IPS-NIHi7 (cell line): ENCODE results near the gene TNS3.

Experiments used
- DNase-seq: peaks from one replicate; pipeline ENCODE4 v3.0.0; 2012; ENCODE audit warnings: mixed read lengths; ENCODE audit errors: extremely low spot score

The TNS3 gene

DNA sequence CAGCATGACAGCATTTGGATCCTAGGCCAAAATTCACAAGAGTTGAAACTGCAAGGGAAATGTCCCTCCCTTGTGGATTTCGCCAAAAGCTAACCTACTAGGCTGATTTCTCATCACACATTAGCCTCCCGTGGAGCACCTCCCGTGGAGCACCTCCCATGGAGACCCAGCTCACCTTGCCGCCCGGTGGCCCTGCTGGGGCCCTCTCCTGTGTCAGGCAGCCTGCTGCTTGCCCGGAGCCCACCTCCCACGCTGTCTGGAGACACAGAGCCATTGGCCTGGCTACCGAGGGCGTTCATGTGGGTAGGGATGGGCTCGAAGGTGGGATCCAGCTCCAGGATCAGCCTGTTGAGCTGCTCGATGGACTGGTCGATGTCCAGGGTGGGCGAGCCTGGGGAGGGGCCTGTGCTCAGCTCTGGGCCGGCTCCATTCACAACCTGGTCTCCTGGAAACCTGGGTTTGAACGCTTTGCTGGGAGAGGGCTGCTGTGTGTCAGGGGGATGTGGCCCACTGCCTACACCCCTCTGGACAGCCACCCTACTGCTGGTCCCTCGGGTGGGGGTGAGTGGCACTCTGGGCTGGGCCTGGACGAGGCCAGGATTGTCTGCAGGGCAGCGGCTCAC, 213.6 kb downstream of the TNS3 start:
- DNase-seq, result no peak

GRCh38 chr7:47367369-47367768, 214.5 kb downstream of the TNS3 start:
- DNase-seq, result no peak

DNA sequence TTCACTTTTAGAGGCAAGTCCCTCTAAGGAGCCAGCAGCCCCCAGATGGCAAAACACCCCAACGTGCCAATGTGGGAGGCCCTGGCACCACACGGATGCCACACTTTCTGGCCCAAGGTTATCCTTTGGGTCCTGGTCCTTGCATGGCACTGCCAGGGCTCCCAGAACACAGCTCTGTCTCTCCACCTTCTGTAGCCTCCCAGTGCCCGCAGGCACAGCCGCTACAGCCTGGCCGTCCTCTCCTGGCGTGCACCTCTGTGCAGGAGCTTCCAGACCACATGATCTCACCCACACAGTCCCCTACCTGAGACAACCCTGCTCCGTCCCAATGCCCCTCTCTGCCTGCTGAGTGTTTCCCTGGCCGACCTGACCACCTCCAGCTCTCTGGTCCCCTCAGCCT, 215.0 kb downstream of the TNS3 start:
- DNase-seq, result no peak

- DNase-seq, result no peak
Measured at GRCh38 chr7:47366211-47366610, 215.7 kb downstream of the TNS3 start.

- DNase-seq, result no peak
Measured at GRCh38 chr7:47362984-47363383, 218.9 kb downstream of the TNS3 start.

GRCh38 chr7:47361746-47362215, 220.1 kb downstream of the TNS3 start:
- no peak for DNase-seq

GRCh38 chr7:47361236-47361635, 220.7 kb downstream of the TNS3 start:
- DNase-seq, result no peak

GRCh38 chr7:47360301-47360900, 221.5 kb downstream of the TNS3 start:
- no peak for DNase-seq

DNA sequence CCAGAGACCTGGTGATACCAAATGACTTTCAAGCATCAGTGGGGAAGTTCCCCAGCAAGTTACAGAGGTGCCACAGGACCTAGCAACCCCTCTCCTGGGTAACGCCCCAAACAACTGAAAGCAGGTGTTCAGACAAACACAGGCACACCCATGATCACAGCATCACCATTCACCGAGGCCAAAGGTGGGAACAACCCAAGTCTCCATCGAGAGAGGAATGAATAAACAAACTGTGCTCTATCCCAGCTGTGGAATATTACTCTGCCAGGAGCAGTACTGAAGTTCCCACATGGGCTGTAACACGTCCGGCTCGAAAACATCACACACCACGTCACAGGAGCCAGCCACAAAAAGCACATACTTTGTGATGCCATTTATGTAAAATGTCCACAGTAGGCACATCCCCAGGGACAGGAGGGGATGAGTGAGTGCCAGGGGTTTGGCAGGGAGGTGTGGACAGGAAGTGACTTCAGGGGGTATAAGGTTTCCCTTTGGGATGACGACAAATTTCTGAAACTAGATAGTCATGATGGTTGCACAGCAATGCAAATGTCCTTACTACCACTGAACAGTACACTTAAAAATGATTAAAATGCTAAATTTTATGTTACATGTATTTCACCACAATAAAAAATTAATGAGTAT, 222.8 kb downstream of the TNS3 start:
- DNase-seq, result no peak

DNA sequence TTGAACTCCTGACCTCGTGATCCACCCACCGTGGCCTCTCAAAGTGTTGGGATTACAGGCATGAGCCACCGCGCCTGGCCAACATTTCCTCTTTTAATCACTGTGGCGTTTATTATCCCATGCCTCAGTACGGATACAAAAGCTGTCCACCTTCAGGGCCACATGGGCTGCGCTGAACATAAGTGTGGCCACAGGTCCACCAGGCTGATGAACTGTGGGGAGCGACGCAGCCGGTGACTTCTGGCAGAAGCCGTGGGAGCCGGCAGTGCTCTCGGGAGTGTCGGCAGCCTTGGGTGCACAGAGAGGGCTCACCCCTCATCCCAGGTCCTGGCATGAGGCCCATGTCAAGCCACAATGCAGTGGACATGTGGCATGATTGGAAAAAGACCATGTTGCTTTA, 223.6 kb downstream of the TNS3 start:
- no peak for DNase-seq

- DNase-seq, result no peak
Measured at GRCh38 chr7:47357863-47358262, 224.0 kb downstream of the TNS3 start.

GRCh38 chr7:47357361-47357760, 224.6 kb downstream of the TNS3 start:
- DNase-seq, result no peak

GRCh38 chr7:47356261-47356660, 225.7 kb downstream of the TNS3 start:
- DNase-seq, result no peak

GRCh38 chr7:47355684-47356083, 226.2 kb downstream of the TNS3 start:
- no peak for DNase-seq

- no peak for DNase-seq
Measured at GRCh38 chr7:47354831-47355541, 226.9 kb downstream of the TNS3 start.

- DNase-seq, result no peak
Measured at GRCh38 chr7:47354071-47354470, 227.8 kb downstream of the TNS3 start.

- DNase-seq, result no peak
Measured at GRCh38 chr7:47352394-47352968, 229.4 kb downstream of the TNS3 start.

DNA sequence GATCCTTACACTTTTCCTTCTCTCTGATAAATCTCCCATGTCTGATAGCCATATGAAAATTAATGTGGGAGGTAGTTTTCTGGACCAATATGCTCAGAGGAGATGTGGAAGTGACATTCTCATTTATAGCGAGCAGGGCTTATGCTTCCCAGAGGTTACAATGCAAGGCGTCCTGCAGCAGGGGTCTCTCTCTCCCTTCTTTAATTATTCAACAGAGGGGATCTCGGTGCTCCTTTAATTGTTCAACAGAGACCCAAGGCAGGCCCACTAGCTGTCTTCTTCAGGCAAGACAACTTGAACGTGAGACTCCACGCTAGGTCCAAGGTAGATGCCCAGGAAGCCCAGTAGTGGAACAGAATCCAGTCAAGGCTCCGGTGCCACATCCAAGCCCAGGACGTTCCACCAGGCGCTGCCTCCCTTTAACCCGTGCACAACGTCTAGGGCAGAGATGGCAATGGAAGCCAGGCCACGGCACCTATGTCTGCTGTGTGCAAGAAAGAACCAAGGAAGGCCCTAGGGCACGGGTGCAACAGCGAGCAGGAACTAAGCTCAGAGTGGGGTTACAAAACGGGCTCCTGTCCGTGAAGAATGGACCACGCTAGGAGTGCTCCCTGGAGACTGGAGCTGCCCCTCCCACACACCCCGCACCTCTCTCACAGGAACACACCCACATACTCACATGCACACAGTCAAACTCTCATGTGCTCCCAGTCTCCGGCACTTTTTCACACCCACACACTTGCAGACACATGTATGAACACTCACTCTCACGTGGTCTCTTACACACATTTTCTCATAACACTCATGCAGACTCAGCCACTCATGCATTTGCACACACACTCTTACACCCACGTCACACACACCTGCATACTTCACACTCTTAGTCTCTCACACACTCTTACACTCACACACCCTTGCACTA, 230.4 kb downstream of the TNS3 start:
- DNase-seq, result no peak

DNA sequence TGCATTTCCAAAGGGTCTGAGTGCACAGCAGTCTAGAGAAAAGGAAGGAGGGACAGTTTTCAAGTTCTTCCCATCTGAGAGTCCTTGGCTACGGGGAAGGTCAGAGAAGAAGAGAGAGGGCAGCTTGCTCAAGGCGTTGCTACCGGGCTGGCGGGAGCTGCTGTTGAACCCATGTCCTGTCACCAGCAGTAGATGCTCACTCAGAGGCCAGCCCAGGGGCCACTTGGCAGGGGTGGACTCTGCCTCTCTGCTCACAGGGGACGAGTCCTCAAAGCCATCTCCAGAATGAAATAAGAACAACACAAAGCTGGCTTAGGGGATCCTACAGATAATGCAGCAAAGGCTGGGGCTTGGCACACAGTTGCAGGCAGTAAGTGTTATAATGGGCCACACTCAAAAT, 231.5 kb downstream of the TNS3 start:
- DNase-seq, result no peak

DNA sequence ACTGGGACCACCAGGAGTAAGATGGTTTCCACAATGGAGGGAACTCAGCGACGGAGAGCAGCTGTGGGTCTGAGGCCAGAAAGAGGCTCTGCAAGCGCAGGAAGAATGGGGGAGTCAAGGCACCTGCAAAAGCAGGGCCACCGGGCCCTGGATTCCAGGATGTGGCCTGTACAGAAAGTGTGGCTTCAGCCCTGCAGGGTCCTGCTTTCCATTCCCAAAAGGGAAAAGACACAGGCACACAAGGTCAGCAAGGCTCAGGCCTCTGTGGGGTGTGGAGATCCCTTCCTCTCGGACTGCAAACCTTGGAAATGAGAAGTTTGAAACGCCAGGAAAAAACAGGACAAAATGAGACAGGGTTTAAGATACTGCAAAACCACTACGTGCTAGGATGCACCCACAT, 232.5 kb downstream of the TNS3 start:
- no peak for DNase-seq

- DNase-seq, result no peak
Measured at GRCh38 chr7:47347816-47348385, 234.0 kb downstream of the TNS3 start.
